ENCODE results near the gene RFESD. TPM values are rescaled to one million over a fixed set of nuclear protein-coding genes. Genes with fewer than 3 reads are reported as not detected.

The RFESD gene
- total RNA-seq, 1 donor from 2014 or later: 4.4 TPM

DNA sequence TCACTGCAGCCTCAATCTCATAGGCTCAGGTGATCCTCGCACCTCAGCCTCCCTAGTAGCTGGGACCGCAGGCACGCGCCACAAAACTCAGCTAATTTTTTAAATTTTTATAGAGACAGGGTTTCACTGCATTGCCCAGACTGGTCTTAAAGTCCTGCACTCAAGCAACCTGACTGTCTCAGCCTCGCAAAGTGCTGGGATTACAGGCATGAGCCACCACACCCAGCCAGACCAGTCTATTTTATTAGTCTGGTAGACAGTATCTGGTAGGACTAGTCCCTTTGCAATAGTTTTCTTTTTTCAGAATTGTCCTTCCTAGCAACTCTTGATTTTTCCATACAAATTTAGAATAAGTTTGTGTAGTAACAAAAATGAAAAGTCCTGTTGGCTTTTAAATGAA is 40.8 kb upstream of the RFESD start:
- peaks cover 1% of the 10 kb centered on the region for H3K36me3 Mint-ChIP-seq
- TF ChIP-seq EZH2phosphoT487 (IDR thresholded peaks at IDR 0.05) (no peak), EZH2 (IDR thresholded peaks at IDR 0.05) (no peak)
- TF ChIP-seq, protein P1, sequence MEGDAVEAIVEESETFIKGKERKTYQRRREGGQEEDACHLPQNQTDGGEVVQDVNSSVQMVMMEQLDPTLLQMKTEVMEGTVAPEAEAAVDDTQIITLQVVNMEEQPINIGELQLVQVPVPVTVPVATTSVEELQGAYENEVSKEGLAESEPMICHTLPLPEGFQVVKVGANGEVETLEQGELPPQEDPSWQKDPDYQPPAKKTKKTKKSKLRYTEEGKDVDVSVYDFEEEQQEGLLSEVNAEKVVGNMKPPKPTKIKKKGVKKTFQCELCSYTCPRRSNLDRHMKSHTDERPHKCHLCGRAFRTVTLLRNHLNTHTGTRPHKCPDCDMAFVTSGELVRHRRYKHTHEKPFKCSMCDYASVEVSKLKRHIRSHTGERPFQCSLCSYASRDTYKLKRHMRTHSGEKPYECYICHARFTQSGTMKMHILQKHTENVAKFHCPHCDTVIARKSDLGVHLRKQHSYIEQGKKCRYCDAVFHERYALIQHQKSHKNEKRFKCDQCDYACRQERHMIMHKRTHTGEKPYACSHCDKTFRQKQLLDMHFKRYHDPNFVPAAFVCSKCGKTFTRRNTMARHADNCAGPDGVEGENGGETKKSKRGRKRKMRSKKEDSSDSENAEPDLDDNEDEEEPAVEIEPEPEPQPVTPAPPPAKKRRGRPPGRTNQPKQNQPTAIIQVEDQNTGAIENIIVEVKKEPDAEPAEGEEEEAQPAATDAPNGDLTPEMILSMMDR (IDR thresholded peaks at IDR 0.05): no peak
- Histone ChIP-seq H3K4me3 (no peak overlapping the region), H3K27ac (no peak overlapping the region), H3K9ac (no peak overlapping the region), H4K20me1 (ENCODE audit: low read depth) (no peaks in the 10 kb centered on the region), H3K4me1 (no peaks in the 10 kb centered on the region), H3K4me2 (no peak overlapping the region), H3K36me3 (no peaks in the 10 kb centered on the region), H3K79me2 (ENCODE audit: low read depth) (no peaks in the 10 kb centered on the region), H3K9me3 (ENCODE audit: low read depth) (no peaks in the 10 kb centered on the region), H3K27me3 (no peaks in the 10 kb centered on the region), H2AFZ (replicated peaks) (no peak overlapping the region), H3F3A (ENCODE audit: low read depth) (no peaks in the 10 kb centered on the region)
- peaks cover 4% of the 10 kb centered on the region for H3K27me3 Mint-ChIP-seq (ENCODE audit: insufficient read depth, low read depth)
- H3K4me1 Mint-ChIP-seq: peaks cover 5% of the 10 kb centered on the region
- no peaks in the 10 kb centered on the region for H3K9me3 Mint-ChIP-seq
- H3K27ac Mint-ChIP-seq: no peak overlapping the region
- H3K4me3 Mint-ChIP-seq: no peak overlapping the region
- DNase-seq (ENCODE audit: low spot score): no peak

DNA sequence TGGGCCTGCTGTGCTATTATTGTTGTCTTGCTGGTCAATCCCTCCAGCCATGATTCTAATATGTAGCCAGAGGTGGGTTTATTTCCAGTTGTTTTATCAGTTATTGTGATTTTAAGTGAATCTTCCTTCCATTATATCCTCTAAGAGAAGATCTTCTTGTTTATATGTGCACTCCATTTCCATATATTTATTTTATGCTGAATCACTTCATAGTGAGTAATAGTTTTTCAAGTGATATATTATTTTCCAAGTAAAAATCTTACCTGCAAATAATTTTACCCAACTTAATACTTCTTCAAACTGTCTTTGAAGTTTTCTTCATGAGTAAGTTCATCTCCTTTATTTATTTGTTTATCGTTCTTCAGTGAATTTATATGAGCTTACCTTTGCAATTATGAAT is 40.2 kb upstream of the RFESD start:
- H3K4me3 Mint-ChIP-seq: no peak overlapping the region
- H3K4me1 Mint-ChIP-seq: peaks cover 5% of the 10 kb centered on the region
- H3K36me3 Mint-ChIP-seq: no peaks in the 10 kb centered on the region
- peaks cover 4% of the 10 kb centered on the region for H3K27me3 Mint-ChIP-seq (ENCODE audit: insufficient read depth, low read depth)
- H3K9me3 Mint-ChIP-seq: no peaks in the 10 kb centered on the region
- H3K79me2 ChIP-seq (ENCODE audit: low read depth): no peaks in the 10 kb centered on the region
- H3K27me3 ChIP-seq: no peaks in the 10 kb centered on the region
- no peaks in the 10 kb centered on the region for H3K4me1 ChIP-seq
- no peak overlapping the region for H3K9ac ChIP-seq
- H3K27ac Mint-ChIP-seq: no peak overlapping the region
- no peaks in the 10 kb centered on the region for H3F3A ChIP-seq (ENCODE audit: low read depth)
- no peak overlapping the region for H3K4me2 ChIP-seq
- TF ChIP-seq, protein P1 (IDR thresholded peaks at IDR 0.05): no peak
- TF ChIP-seq EZH2 (IDR thresholded peaks at IDR 0.05): no peak
- no peak for TF ChIP-seq EZH2phosphoT487 (IDR thresholded peaks at IDR 0.05)
- H3K4me3 ChIP-seq: no peak overlapping the region
- no peak overlapping the region for H3K27ac ChIP-seq
- H4K20me1 ChIP-seq (ENCODE audit: low read depth): no peaks in the 10 kb centered on the region
- no peaks in the 10 kb centered on the region for H3K36me3 ChIP-seq
- no peak overlapping the region for H2AFZ ChIP-seq (replicated peaks)
- no peak for DNase-seq (ENCODE audit: low spot score)
- no peaks in the 10 kb centered on the region for H3K9me3 ChIP-seq (ENCODE audit: low read depth)

DNA sequence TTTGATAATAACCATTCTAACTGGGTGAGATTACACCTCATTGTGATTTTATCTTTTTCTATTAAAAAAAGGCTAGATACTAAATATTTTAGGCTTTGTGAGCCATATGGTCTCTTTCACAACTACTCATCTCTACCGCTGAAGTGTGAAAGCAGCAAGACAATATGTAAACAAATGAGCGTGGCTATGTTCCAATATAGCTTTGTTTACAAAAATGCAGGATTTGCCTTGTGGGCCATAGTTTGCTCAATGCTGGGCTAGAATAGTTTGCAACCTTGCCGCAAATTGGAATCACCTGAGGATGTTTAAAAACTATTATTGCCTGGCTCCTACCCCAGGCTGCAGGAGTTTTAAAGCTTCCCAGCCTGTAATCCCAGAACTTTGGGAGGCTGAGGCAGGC is 36.9 kb upstream of the RFESD start:
- no peaks in the 10 kb centered on the region for H3K36me3 ChIP-seq
- no peak overlapping the region for H3K27ac ChIP-seq
- DNase-seq (ENCODE audit: low spot score): no peak
- H3K9ac ChIP-seq: no peak overlapping the region
- H3K9me3 Mint-ChIP-seq: peaks cover 9% of the 10 kb centered on the region
- H3K4me3 ChIP-seq: no peak overlapping the region
- TF ChIP-seq, protein P1 (IDR thresholded peaks at IDR 0.05): no peak
- TF ChIP-seq EZH2phosphoT487 (IDR thresholded peaks at IDR 0.05): no peak
- TF ChIP-seq EZH2 (IDR thresholded peaks at IDR 0.05): no peak
- no peak overlapping the region for H3K4me3 Mint-ChIP-seq
- H3K79me2 ChIP-seq (ENCODE audit: low read depth): no peaks in the 10 kb centered on the region
- no peaks in the 10 kb centered on the region for H3K36me3 Mint-ChIP-seq
- H3K4me1 ChIP-seq: no peaks in the 10 kb centered on the region
- H2AFZ ChIP-seq (replicated peaks): no peak overlapping the region
- no peak overlapping the region for H3K4me2 ChIP-seq
- H3K27me3 Mint-ChIP-seq (ENCODE audit: insufficient read depth, low read depth): peaks cover 4% of the 10 kb centered on the region
- H3K27me3 ChIP-seq: no peaks in the 10 kb centered on the region
- peaks cover 3% of the 10 kb centered on the region for H3K9me3 ChIP-seq (ENCODE audit: low read depth)
- no peaks in the 10 kb centered on the region for H4K20me1 ChIP-seq (ENCODE audit: low read depth)
- peaks cover 5% of the 10 kb centered on the region for H3K4me1 Mint-ChIP-seq
- H3F3A ChIP-seq (ENCODE audit: low read depth): no peaks in the 10 kb centered on the region
- no peak overlapping the region for H3K27ac Mint-ChIP-seq

Data from neural progenitor cell (in vitro differentiated cells).